H9 (cell line): ENCODE data around the gene TMCO2. TPM values are rescaled to one million over a fixed set of nuclear protein-coding genes. Genes with fewer than 3 reads are reported as not detected.

Experiments used
- DNase-seq: peaks from one replicate; pipeline ENCODE4 v3.0.0-alpha.2; 2017
- H2AFZ ChIP-seq: one replicate; pipeline ENCODE4 v1.6.1; 2013; ENCODE audit warnings: mild to moderate bottlenecking, low read length, control low read depth, moderate library complexity
- H2AK5ac ChIP-seq: 2 replicates; pipeline ENCODE4 v1.6.1; 2013; ENCODE audit warnings: low read length, control low read depth, mixed read lengths; ENCODE audit not compliant: insufficient read length
- H2BK120ac ChIP-seq: one replicate; pipeline ENCODE4 v1.6.1; 2013; ENCODE audit warnings: low read depth, mild to moderate bottlenecking, low read length, control low read depth, inconsistent platforms; ENCODE audit not compliant: poor library complexity, severe bottlenecking
- H2BK12ac ChIP-seq: 2 replicates; pipeline ENCODE4 v1.6.1; 2013; ENCODE audit warnings: low read length, control low read depth, mixed read lengths, low read depth; ENCODE audit not compliant: insufficient read length
- H2BK15ac ChIP-seq: 2 replicates; pipeline ENCODE4 v1.6.1; 2013; ENCODE audit warnings: low read depth, low read length, control low read depth
- H2BK20ac ChIP-seq: one replicate; pipeline ENCODE4 v1.6.1; 2013; ENCODE audit warnings: low read depth, mild to moderate bottlenecking, low read length, control low read depth, inconsistent platforms; ENCODE audit not compliant: poor library complexity, severe bottlenecking
- H2BK5ac ChIP-seq: 2 replicates; pipeline ENCODE4 v1.6.1; 2013; ENCODE audit warnings: low read length, control low read depth, mixed read lengths; ENCODE audit not compliant: insufficient read length
- H3K14ac ChIP-seq: 2 replicates; pipeline ENCODE4 v1.6.1; 2013; ENCODE audit warnings: low read length, control low read depth; ENCODE audit not compliant: insufficient read depth
- H3K18ac ChIP-seq: 2 replicates; pipeline ENCODE4 v1.6.1; 2013; ENCODE audit warnings: low read depth, mild to moderate bottlenecking, mixed read lengths, low read length, control low read depth; ENCODE audit not compliant: insufficient read length
- H3K23ac ChIP-seq: 2 replicates; pipeline ENCODE4 v1.6.1; 2013; ENCODE audit warnings: low read length, control low read depth, mixed read lengths, low read depth; ENCODE audit not compliant: insufficient read length
- H3K23me2 ChIP-seq: 2 replicates; pipeline ENCODE4 v1.6.1; 2013; ENCODE audit warnings: low read depth, mild to moderate bottlenecking, mixed read lengths, low read length, control low read depth; ENCODE audit not compliant: insufficient read length, poor library complexity, severe bottlenecking
- H3K27ac ChIP-seq: 2 replicates; pipeline ENCODE4 v1.5.1; 2013; ENCODE audit warnings: low read length, control low read depth, mixed read lengths, low read depth; ENCODE audit not compliant: insufficient read length
- H3K27me3 ChIP-seq: 2 replicates; pipeline ENCODE4 v1.6.1; 2013; ENCODE audit warnings: low read length, control low read depth, inconsistent platforms; ENCODE audit not compliant: insufficient read depth
- H3K4ac ChIP-seq: 2 replicates; pipeline ENCODE4 v1.6.1; 2013; ENCODE audit warnings: low read depth, mild to moderate bottlenecking, control low read depth, inconsistent platforms, low read length, moderate library complexity
- H3K4me1 ChIP-seq: 2 replicates; pipeline ENCODE4 v1.6.1; 2013; ENCODE audit warnings: low read length, control low read depth, inconsistent platforms; ENCODE audit not compliant: insufficient read depth
- H3K4me2 ChIP-seq: 2 replicates; pipeline ENCODE4 v1.6.1; 2013; ENCODE audit warnings: low read length, control low read depth, mixed read lengths; ENCODE audit not compliant: insufficient read length, insufficient read depth
- H3K56ac ChIP-seq: 2 replicates; pipeline ENCODE4 v1.6.1; 2013; ENCODE audit warnings: low read depth, mild to moderate bottlenecking, mixed read lengths, low read length, control low read depth; ENCODE audit not compliant: insufficient read length
- H3K79me1 ChIP-seq: 2 replicates; pipeline ENCODE4 v1.6.1; 2013; ENCODE audit warnings: low read depth, mild to moderate bottlenecking, moderate library complexity, low read length, control low read depth, inconsistent platforms; ENCODE audit not compliant: insufficient read depth, poor library complexity, severe bottlenecking
- H3K79me2 ChIP-seq: 2 replicates; pipeline ENCODE4 v1.6.1; 2013; ENCODE audit warnings: low read length, control low read depth, inconsistent platforms; ENCODE audit not compliant: insufficient read depth
- H3K9ac ChIP-seq: 2 replicates; pipeline ENCODE4 v1.6.1; 2013; ENCODE audit warnings: low read length, control low read depth, mixed read lengths; ENCODE audit not compliant: insufficient read length; ENCODE audit errors: extremely low read depth
- H3K9me3 ChIP-seq: one replicate; pipeline ENCODE4 v1.6.1; 2013; ENCODE audit warnings: low read depth, low read length, inconsistent platforms; ENCODE audit not compliant: control insufficient read depth
- H3T11ph ChIP-seq: one replicate; pipeline ENCODE4 v1.6.1; 2013; ENCODE audit warnings: mild to moderate bottlenecking, low read length, control low read depth, inconsistent platforms
- H4K20me1 ChIP-seq: one replicate; pipeline ENCODE4 v1.6.1; 2013; ENCODE audit not compliant: control insufficient read depth, insufficient read length, insufficient read depth
- H4K5ac ChIP-seq: 2 replicates; pipeline ENCODE4 v1.6.1; 2013; ENCODE audit warnings: low read depth, mild to moderate bottlenecking, mixed read lengths, low read length, control low read depth; ENCODE audit not compliant: insufficient read length
- H4K8ac ChIP-seq: replicated peaks from 2 replicates; pipeline ENCODE4 v1.6.1; 2013; ENCODE audit warnings: low read length, control low read depth, mixed read lengths, low read depth; ENCODE audit not compliant: insufficient read length
- H4K91ac ChIP-seq: 2 replicates; pipeline ENCODE4 v1.6.1; 2013; ENCODE audit warnings: low read depth, mild to moderate bottlenecking, moderate library complexity, mixed read lengths, low read length, control low read depth; ENCODE audit not compliant: insufficient read length
- H3K27ac Mint-ChIP-seq, 3 experiments: 2 replicates in 2 of 3; 3 replicates in 1 of 3; pipeline ENCODE4 v1.8.0; 2020 to 2021; ENCODE audit warnings: mixed read lengths in 3 of 3, mild to moderate bottlenecking in 1 of 3, moderate library complexity in 1 of 3
- H3K27me3 Mint-ChIP-seq: 2 replicates; pipeline ENCODE4 v1.8.0; 2021; ENCODE audit warnings: low read depth, mild to moderate bottlenecking, moderate library complexity, mixed read lengths
- H3K36me3 Mint-ChIP-seq, 3 experiments: 2 replicates in 2 of 3; 3 replicates in 1 of 3; pipeline ENCODE4 v1.8.0; 2020 to 2021; ENCODE audit warnings: low read depth in 3 of 3, mixed read lengths in 3 of 3; ENCODE audit not compliant: insufficient read depth in 1 of 3
- H3K4me1 Mint-ChIP-seq, 2 experiments: 2 replicates each; pipeline ENCODE4 v1.8.0; 2020; ENCODE audit warnings: mixed read lengths in 2 of 2
- H3K4me3 Mint-ChIP-seq, 2 experiments: 2 replicates in 1 of 2; 3 replicates in 1 of 2; pipeline ENCODE4 v1.8.0; 2020 to 2021; ENCODE audit warnings: mild to moderate bottlenecking in 2 of 2, mixed read lengths in 2 of 2, moderate library complexity in 1 of 2
- H3K9me3 Mint-ChIP-seq, 2 experiments: 2 replicates in 1 of 2; 3 replicates in 1 of 2; pipeline ENCODE4 v1.8.0; 2020; ENCODE audit warnings: mild to moderate bottlenecking in 2 of 2, mixed read lengths in 2 of 2, moderate library complexity in 1 of 2
- CTCF ChIP-seq: fragments of 200-600 bp; sonication (generic); conservative IDR thresholded peaks from 3 replicates; pipeline ENCODE4 v1.8.0; 2021; ENCODE audit warnings: antibody characterized with exemption, mild to moderate bottlenecking
- WGBS: extraction: QIAGEN DNeasy Blood & Tissue Kit; methylation state at CpG from one replicate; pipeline ENCODE4 v1.1.7; 2013; ENCODE audit warnings: missing lambda C conversion rate, low lambda C conversion rate, mixed read lengths; ENCODE audit not compliant: insufficient read length; ENCODE audit errors: extremely low coverage; 5-methylcytosine and 5-hydroxymethylcytosine counted together
- total RNA-seq: library from RNA; stranded (reverse); gene quantifications from 2 replicates; pipeline ENCODE4 v1.2.1, GENCODE V29; 2021

Gene TMCO2
- total RNA-seq, 1 experiment from 2014 or later: not detected

GRCh38 chr1:40258445-40258769, 10.7 kb downstream of the TMCO2 start:
- no peak overlapping the region for H2BK20ac ChIP-seq
- H2BK15ac ChIP-seq: no peak overlapping the region
- H3K56ac ChIP-seq: no peak overlapping the region
- no peak overlapping the region for H2AFZ ChIP-seq
- H3K4me3 Mint-ChIP-seq: peak overlapping the region; percentile 83 to 91
- H3T11ph ChIP-seq: no peak overlapping the region
- no peaks in the 10 kb centered on the region for H3K9me3 Mint-ChIP-seq
- no peak overlapping the region for H3K18ac ChIP-seq
- peak overlapping the region; percentile 10; the same call in 1 of the 2 replicates for H3K14ac ChIP-seq
- H2BK120ac ChIP-seq: no peak overlapping the region
- H3K79me1 ChIP-seq: no peaks in the 10 kb centered on the region
- H3K27me3 ChIP-seq: no peaks in the 10 kb centered on the region
- H3K27ac ChIP-seq: no peak overlapping the region
- no peaks in the 10 kb centered on the region for H3K27me3 Mint-ChIP-seq
- peak overlapping the region; percentile 97 to 99 (median 98); a peak in 6 of 7 replicates for H3K27ac Mint-ChIP-seq
- H3K36me3 Mint-ChIP-seq: peaks cover 13 to 41% (median 36%) of the 10 kb centered on the region in 3 experiments; a peak in 6 of 7 replicates
- H3K23me2 ChIP-seq: no peaks in the 10 kb centered on the region
- peak overlapping the region; percentile 89 for H3K9ac ChIP-seq
- no peaks in the 10 kb centered on the region for H3K4me1 ChIP-seq
- H4K5ac ChIP-seq: no peak overlapping the region
- peaks cover 3 to 5% of the 10 kb centered on the region in 2 experiments; a peak in 3 of 4 replicates for H3K4me1 Mint-ChIP-seq
- no peak overlapping the region for H4K8ac ChIP-seq
- peak overlapping the region; percentile 64 for H3K4me2 ChIP-seq
- no peak overlapping the region for H2AK5ac ChIP-seq
- H4K91ac ChIP-seq: no peak overlapping the region
- H3K9me3 ChIP-seq: no peaks in the 10 kb centered on the region
- no peak for DNase-seq
- no peaks in the 10 kb centered on the region for H4K20me1 ChIP-seq
- no peak overlapping the region for H3K23ac ChIP-seq
- no peak overlapping the region for H2BK12ac ChIP-seq
- no CpG with 5 or more reads among the region's 10 CpGs for WGBS
- TF ChIP-seq CTCF: no peak
- H2BK5ac ChIP-seq: no peak overlapping the region
- no peaks in the 10 kb centered on the region for H3K79me2 ChIP-seq
- H3K4ac ChIP-seq: no peak overlapping the region
